ENCODE measurements around the gene SBF2.

Gene SBF2

GRCh38 chr11:10302359-10302743 lies 8.3 kb upstream of the SBF2 start:
- no peak for DNase-seq (ENCODE audit: low read depth in 2 of 2, low spot score in 1 of 2)

GRCh38 chr11:10301656-10302358 lies 7.8 kb upstream of the SBF2 start:
- no peak for DNase-seq (ENCODE audit: low read depth in 2 of 2, low spot score in 1 of 2)

GRCh38 chr11:10298342-10298741 lies 4.3 kb upstream of the SBF2 start:
- DNase-seq (ENCODE audit: low read depth in 2 of 2, low spot score in 1 of 2), result no peak

GRCh38 chr11:10295064-10295901 lies 1.3 kb upstream of the SBF2 start:
- DNase-seq (ENCODE audit: low read depth in 2 of 2, low spot score in 1 of 2), result no peak

GRCh38 chr11:10294290-10294953 lies 403 bp upstream of the SBF2 start:
- no peak for DNase-seq (ENCODE audit: low read depth in 2 of 2, low spot score in 1 of 2)

- DNase-seq (ENCODE audit: low read depth in 2 of 2, low spot score in 1 of 2), result no peak
These were observed 2.0 kb downstream of the SBF2 start for GRCh38 chr11:10291801-10292638.

- DNase-seq (ENCODE audit: low read depth in 2 of 2, low spot score in 1 of 2), result no peak
These were observed 4.1 kb downstream of the SBF2 start for GRCh38 chr11:10289765-10290380.

- no peak for DNase-seq (ENCODE audit: low read depth in 2 of 2, low spot score in 1 of 2)
These were observed 4.9 kb downstream of the SBF2 start for GRCh38 chr11:10288881-10289764.

GRCh38 chr11:10287766-10288715 lies 6.0 kb downstream of the SBF2 start:
- DNase-seq (ENCODE audit: low read depth in 2 of 2, low spot score in 1 of 2), result no peak

- DNase-seq (ENCODE audit: low read depth in 2 of 2, low spot score in 1 of 2), result no peak
These were observed 6.9 kb downstream of the SBF2 start for GRCh38 chr11:10287140-10287539.

- no peak for DNase-seq (ENCODE audit: low read depth in 2 of 2, low spot score in 1 of 2)
These were observed 8.7 kb downstream of the SBF2 start for GRCh38 chr11:10285148-10285802.

- DNase-seq (ENCODE audit: low read depth in 2 of 2, low spot score in 1 of 2), result no peak
These were observed 10.0 kb downstream of the SBF2 start for GRCh38 chr11:10283991-10284390.

GRCh38 chr11:10282117-10282516 lies 11.9 kb downstream of the SBF2 start:
- no peak for DNase-seq (ENCODE audit: low read depth in 2 of 2, low spot score in 1 of 2)

GRCh38 chr11:10275714-10276113 lies 18.3 kb downstream of the SBF2 start:
- DNase-seq (ENCODE audit: low read depth in 2 of 2, low spot score in 1 of 2), result no peak

GRCh38 chr11:10274726-10275125 lies 19.3 kb downstream of the SBF2 start:
- no peak for DNase-seq (ENCODE audit: low read depth in 2 of 2, low spot score in 1 of 2)

- no peak for DNase-seq (ENCODE audit: low read depth in 2 of 2, low spot score in 1 of 2)
These were observed 20.3 kb downstream of the SBF2 start for GRCh38 chr11:10273738-10274137.

- no peak for DNase-seq (ENCODE audit: low read depth in 2 of 2, low spot score in 1 of 2)
These were observed 21.9 kb downstream of the SBF2 start for GRCh38 chr11:10272132-10272531.

Measured in stimulated activated CD8-positive, alpha-beta memory T cell treated with anti-CD3 and anti-CD28 coated beads, Interleukin-4, amount 100 ng/mL, for 4 hours (primary cell).